NCI-H446 (cell line): Measurements from ENCODE around the gene PTTG1.

Source experiments
- DNase-seq, 2 experiments: peaks; one replicate each; lab custom pipeline; 2025; lab: John Stamatoyannopoulos, UW

Gene PTTG1

GRCh38 chr5:160472482-160472881 lies 50.8 kb downstream of the PTTG1 start:
- DNase-seq: no peak

- DNase-seq: no peak
Observed at GRCh38 chr5:160473681-160474080, 52.0 kb downstream of the PTTG1 start.

GRCh38 chr5:160474084-160474483 lies 52.4 kb downstream of the PTTG1 start:
- no peak for DNase-seq

DNA sequence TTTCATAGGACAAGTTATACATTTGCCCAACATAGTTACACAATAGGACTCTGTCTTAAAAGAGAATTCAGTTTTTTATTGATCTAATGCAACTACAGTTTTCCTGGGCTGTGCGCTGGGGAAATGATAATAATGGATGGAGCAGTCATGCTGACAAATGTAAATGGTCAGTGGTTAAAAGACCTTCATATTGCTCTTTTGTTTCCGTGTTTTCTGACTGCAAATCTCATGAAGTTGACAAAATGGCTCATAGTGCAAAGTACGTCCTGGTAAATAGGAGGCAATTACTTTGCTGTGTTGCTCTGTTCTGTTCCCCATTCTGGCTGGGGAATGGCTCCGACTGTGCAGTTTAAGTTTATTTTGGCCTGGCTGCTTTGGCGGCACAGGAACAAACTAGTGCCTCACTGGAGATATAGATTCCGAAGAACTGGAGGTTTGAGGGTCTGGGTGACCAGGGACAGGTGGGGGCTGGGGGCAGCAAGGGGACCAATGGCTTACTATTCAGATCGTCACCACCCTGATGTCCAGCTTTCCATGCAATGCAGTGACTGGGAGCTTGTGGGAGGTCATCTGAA lies 54.3 kb downstream of the PTTG1 start:
- DNase-seq: no peak

- DNase-seq: no peak
Observed at GRCh38 chr5:160477266-160477970, 55.8 kb downstream of the PTTG1 start.

DNA sequence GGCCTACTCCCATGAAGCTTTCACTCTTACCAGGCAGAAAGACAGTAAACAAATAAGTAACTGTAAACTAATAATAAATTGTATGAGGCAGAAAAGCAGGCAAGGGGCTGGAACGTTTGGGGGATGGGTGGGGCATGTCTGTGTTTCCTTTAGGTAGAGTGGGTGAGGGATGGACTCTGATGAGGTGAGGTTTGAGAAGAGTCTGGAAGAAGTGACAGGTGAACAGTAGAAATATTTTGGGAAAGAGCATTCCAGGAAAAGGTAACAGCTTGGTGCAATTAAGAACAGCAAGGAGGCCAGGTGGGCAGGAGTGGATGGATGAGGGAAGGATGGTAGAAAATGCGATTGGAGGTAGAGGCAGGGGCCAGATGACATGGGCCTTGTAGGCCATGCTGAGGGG lies 56.5 kb downstream of the PTTG1 start:
- no peak for DNase-seq
